Stimulated activated naive CD8-positive, alpha-beta T cell treated with anti-CD3 and anti-CD28 coated beads, Interleukin-15, amount 100 ng/mL, for 72 hours (primary cell): ENCODE results near the gene MYRFL.
"Not testable (repeated sequence)": the region's sequence is repeated elsewhere in the genome, so short reads cannot be mapped to it uniquely, and the experiment has no call there.

Experiments used
- ATAC-seq: fragments of 150-1000 bp; cut with Tn5 transposase; 2 replicates; pipeline ENCODE4 v1.10.0; 2021; ENCODE audit warnings: mild to moderate bottlenecking, moderate library complexity
- DNase-seq, 2 donors: peaks; one replicate each; pipeline ENCODE4 v3.0.0; 2021 to 2022
- H3K27ac Mint-ChIP-seq, 2 donors: one replicate each; pipeline ENCODE4 v1.8.0; 2022; ENCODE audit warnings: mild to moderate bottlenecking in 2 of 2, mixed read lengths in 2 of 2, moderate library complexity in 2 of 2
- H3K27me3 Mint-ChIP-seq: one replicate; pipeline ENCODE4 v1.8.0; 2022; ENCODE audit warnings: mixed read lengths
- H3K4me1 Mint-ChIP-seq: one replicate; pipeline ENCODE4 v1.8.0; 2022; ENCODE audit warnings: mild to moderate bottlenecking, mixed read lengths
- H3K4me3 Mint-ChIP-seq, 2 donors: one replicate each; pipeline ENCODE4 v1.8.0; 2022; ENCODE audit warnings: mild to moderate bottlenecking in 2 of 2, mixed read lengths in 2 of 2, moderate library complexity in 1 of 2
- H3K9me3 Mint-ChIP-seq, 2 donors: one replicate each; pipeline ENCODE4 v1.8.0; 2022; ENCODE audit warnings: mixed read lengths in 2 of 2

The MYRFL gene

DNA sequence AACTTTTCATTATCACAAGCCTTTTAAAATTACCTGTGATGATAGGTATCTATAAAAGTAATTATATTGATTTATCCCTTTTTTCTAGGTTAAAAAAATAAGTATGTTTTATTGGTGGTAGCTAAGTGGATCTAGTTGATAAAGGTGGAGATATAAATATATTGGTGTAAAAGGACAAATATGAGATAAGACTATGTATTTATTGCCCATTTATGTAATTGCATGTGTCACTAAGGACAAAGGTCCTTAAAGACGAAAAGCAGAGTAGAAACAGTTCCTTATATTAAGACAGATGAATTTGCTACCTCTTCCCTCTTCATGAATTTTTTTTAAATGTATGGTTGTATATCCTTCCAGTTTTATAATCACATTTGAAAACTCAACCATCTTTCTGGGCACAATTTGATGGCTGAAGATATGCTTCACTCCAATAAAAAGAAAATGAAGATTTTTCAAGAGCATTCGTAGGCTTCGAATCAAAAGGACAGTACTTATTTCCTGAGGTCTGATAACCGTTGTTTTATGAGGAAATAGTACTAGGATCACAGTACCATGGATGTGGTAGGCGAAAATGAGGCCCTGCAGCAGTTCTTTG lies at the start of gene MYRFL:
MYRFL (plus strand) TSS at position 262 of the 595 bp plus-strand sequence; CDS start at position 553, 291 bp downstream.
- no peak within 1 kb of the TSS for H3K27ac Mint-ChIP-seq
- H3K27me3 Mint-ChIP-seq: peaks cover 11% of the 10 kb centered on the region
- H3K4me3 Mint-ChIP-seq: no peak within 1 kb of the TSS
- H3K9me3 Mint-ChIP-seq: no peaks in the 10 kb centered on the region
- H3K4me1 Mint-ChIP-seq: no peaks in the 10 kb centered on the region
- ATAC-seq: no peak
- no peak for DNase-seq

- Mint-ChIP-seq H3K27ac (no peak overlapping the region), H3K27me3 (no peaks in the 10 kb centered on the region), H3K4me3 (no peak overlapping the region), H3K4me1 (peaks cover 5% of the 10 kb centered on the region), H3K9me3 (peaks cover 12 to 13% of the 10 kb centered on the region in 2 donors)
- ATAC-seq: no peak
- no peak for DNase-seq
Measured at GRCh38 chr12:69779928-69780327, 45.1 kb upstream of the MYRFL start.

- Mint-ChIP-seq H3K9me3 (peaks cover 12 to 13% of the 10 kb centered on the region in 2 donors), H3K27ac (no peak overlapping the region), H3K4me1 (peaks cover 5% of the 10 kb centered on the region), H3K27me3 (no peaks in the 10 kb centered on the region), H3K4me3 (no peak overlapping the region)
- no peak for ATAC-seq
- DNase-seq: no peak
Measured at GRCh38 chr12:69783365-69783764, 41.7 kb upstream of the MYRFL start.

GRCh38 chr12:69789351-69789750 lies 35.7 kb upstream of the MYRFL start:
- peaks cover 26 to 31% of the 10 kb centered on the region in 2 donors for H3K9me3 Mint-ChIP-seq
- no peaks in the 10 kb centered on the region for H3K4me1 Mint-ChIP-seq
- no peak overlapping the region for H3K27ac Mint-ChIP-seq
- no peak overlapping the region for H3K4me3 Mint-ChIP-seq
- H3K27me3 Mint-ChIP-seq: no peaks in the 10 kb centered on the region
- ATAC-seq (no peak), DNase-seq (no peak)

GRCh38 chr12:69792533-69792932 lies 32.5 kb upstream of the MYRFL start:
- ATAC-seq (no peak), DNase-seq (no peak)
- Mint-ChIP-seq H3K27ac (no peak overlapping the region), H3K4me3 (no peak overlapping the region), H3K27me3 (no peaks in the 10 kb centered on the region), H3K4me1 (no peaks in the 10 kb centered on the region), H3K9me3 (peaks cover 26 to 40% of the 10 kb centered on the region in 2 donors)

DNA sequence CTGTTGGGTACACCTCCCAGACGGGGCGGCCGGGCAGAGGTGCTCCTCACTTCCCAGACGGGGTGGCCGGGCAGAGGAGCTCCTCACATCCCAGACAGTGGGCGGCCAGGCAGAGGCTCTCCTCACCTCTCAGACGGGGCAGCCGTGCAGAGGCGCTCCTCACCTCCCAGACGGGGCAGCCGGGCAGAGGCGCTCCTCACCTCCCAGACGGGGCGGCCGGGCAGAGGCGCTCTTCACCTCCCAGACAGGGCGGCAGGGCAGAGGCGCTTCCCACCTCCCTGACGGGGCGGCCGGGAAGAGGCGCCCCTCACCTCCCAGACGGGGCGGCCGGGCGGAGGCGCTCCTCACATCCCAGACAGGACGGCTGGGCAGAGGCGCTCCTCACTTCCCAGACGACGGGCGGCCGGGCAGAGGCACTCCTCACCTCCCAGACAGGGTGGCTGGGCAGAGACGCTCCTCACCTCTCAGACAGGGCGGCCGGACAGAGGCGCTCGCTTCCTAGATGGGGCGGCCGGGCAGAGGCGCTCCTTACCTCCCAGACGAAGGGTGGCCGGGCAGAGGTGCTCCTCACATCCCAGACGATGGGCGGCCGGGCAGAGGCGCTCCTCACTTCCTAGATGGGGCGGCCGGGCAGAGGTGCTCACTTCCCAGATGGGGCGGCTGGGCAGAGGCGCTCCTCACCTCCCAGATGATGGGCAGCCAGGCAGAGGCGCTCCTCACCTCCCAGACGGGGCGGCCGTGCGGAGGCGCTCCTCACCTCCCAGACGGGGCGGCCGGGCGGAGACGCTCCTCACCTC lies 17.7 kb upstream of the MYRFL start:
- not testable (repeated sequence) for H3K27ac Mint-ChIP-seq, H3K27me3 Mint-ChIP-seq, H3K4me1 Mint-ChIP-seq, ATAC-seq, DNase-seq, H3K4me3 Mint-ChIP-seq
- H3K9me3 Mint-ChIP-seq: peaks cover 25 to 37% of the 10 kb centered on the region in 2 donors

- peaks cover 25 to 35% of the 10 kb centered on the region in 2 donors for H3K9me3 Mint-ChIP-seq
- DNase-seq: no peak
- H3K27ac Mint-ChIP-seq: no peak overlapping the region
- no peak for ATAC-seq
- no peak overlapping the region for H3K4me3 Mint-ChIP-seq
- H3K4me1 Mint-ChIP-seq: no peaks in the 10 kb centered on the region
- no peaks in the 10 kb centered on the region for H3K27me3 Mint-ChIP-seq
Measured at GRCh38 chr12:69810870-69811498, 14.0 kb upstream of the MYRFL start.

DNA sequence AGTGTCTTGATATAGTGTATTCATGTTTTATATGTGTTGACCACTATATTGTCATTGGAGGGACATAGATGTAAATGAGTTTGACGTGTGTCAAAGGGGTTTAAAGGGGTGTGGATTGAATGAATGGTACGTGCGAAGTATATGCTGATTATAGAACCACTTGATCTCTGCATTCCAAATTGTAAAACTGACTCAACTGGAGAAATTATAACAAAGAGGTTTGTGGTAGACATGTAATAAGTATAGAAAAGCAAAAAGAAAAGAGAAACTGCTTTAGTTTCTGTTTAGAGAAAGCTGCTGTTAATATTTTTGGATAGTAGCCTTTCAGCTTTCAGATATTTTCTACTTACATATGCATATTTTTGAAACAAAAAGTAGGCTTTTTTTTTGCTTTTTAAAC lies 8.9 kb upstream of the MYRFL start:
- no peak for DNase-seq
- H3K4me3 Mint-ChIP-seq: no peak overlapping the region
- no peaks in the 10 kb centered on the region for H3K9me3 Mint-ChIP-seq
- no peaks in the 10 kb centered on the region for H3K27me3 Mint-ChIP-seq
- no peak overlapping the region for H3K27ac Mint-ChIP-seq
- ATAC-seq: no peak
- H3K4me1 Mint-ChIP-seq: no peaks in the 10 kb centered on the region

GRCh38 chr12:69821032-69821455 lies 4.0 kb upstream of the MYRFL start:
- Mint-ChIP-seq H3K27me3 (no peaks in the 10 kb centered on the region), H3K27ac (no peak overlapping the region), H3K9me3 (no peaks in the 10 kb centered on the region), H3K4me1 (no peaks in the 10 kb centered on the region), H3K4me3 (no peak overlapping the region)
- ATAC-seq: no peak
- DNase-seq: no peak

DNA sequence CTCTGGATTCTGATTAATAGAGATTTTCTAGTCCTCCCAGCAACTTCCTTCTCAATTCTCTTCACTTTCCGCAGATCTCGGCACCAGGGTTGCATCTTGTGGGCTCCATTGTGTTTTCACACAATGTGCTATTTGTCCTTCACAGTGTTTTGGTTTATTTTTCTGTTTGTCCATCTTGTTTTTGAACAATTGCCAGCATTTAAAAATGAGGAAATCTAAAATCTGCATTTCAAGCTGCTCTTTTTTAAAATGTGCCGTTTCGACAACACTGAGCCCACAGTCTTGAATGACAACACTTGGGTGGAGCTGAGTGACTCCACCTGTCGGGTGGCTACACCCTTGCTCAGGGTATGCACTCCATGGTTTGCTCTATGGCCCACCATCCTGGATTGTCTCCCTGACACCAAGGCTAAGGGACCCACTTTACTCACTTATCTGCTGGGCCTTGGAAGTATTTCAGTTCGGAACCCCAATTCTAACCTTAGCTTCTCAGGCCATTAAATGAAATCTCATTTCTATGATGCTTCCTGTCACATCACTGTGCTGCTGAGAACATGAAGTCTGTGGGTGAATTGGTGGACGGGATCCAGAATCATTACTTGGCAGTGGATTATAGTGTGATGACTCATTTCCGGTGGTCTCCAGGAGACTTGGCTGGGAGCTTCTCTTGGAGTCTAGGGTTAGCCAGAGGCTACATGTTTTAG lies 3.4 kb upstream of the MYRFL start:
- H3K27ac Mint-ChIP-seq: no peak overlapping the region
- no peaks in the 10 kb centered on the region for H3K27me3 Mint-ChIP-seq
- no peak overlapping the region for H3K4me3 Mint-ChIP-seq
- no peak for ATAC-seq
- H3K4me1 Mint-ChIP-seq: no peaks in the 10 kb centered on the region
- no peaks in the 10 kb centered on the region for H3K9me3 Mint-ChIP-seq
- no peak for DNase-seq

DNA sequence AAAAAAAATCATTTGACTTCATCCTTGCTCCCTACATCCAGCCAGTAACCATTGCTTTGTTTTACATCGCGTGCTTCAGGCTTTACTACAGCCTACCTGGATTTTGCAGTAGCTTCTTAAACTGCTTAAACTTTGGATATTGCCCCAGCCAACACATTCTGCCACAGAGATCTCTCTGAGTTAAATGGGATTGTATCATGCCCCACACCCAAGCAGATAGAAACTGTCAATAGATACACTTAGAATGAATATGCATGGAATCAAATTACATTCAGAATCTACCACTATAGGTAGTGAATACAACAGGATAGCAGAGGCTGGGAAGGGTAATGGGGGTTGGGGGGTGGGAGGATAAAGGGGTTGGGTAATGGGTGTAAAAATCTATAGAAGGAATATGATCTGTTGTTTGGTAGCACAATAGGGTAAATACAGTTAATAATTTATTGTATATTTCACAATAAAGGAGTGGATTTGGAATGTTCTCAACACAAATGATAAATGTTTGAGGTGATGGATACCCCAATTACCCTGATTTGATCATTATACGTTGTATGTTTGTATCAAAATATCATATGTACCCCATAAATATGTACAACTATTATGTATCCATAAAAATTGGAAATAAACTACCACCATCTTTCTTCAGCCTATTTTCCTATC lies 2.7 kb upstream of the MYRFL start:
- no peaks in the 10 kb centered on the region for H3K27me3 Mint-ChIP-seq
- H3K4me1 Mint-ChIP-seq: no peaks in the 10 kb centered on the region
- no peak for ATAC-seq
- no peak overlapping the region for H3K4me3 Mint-ChIP-seq
- no peak overlapping the region for H3K27ac Mint-ChIP-seq
- DNase-seq: no peak
- H3K9me3 Mint-ChIP-seq: no peaks in the 10 kb centered on the region

DNA sequence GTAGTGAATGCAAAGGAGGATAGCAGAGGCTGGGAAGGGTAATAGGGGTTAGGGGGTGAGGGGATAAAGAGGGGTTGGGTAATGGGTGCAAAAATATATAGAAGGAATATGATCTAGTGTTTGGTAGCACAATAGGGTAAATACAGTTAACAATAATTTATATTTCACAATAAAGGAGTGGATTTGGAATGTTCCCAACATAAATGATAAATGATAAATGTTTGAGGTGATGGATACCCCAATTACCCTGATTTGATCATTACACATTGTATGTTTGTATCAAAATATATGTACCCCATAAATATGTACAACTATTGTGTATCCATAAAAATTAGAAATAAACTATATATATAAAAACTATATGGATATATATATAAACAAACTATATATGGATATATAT lies 999 bp upstream of the MYRFL start:
- Mint-ChIP-seq H3K27me3 (peaks cover 2% of the 10 kb centered on the region), H3K27ac (no peak overlapping the region), H3K4me1 (no peaks in the 10 kb centered on the region), H3K9me3 (no peaks in the 10 kb centered on the region), H3K4me3 (no peak overlapping the region)
- DNase-seq (no peak), ATAC-seq (no peak)

DNA sequence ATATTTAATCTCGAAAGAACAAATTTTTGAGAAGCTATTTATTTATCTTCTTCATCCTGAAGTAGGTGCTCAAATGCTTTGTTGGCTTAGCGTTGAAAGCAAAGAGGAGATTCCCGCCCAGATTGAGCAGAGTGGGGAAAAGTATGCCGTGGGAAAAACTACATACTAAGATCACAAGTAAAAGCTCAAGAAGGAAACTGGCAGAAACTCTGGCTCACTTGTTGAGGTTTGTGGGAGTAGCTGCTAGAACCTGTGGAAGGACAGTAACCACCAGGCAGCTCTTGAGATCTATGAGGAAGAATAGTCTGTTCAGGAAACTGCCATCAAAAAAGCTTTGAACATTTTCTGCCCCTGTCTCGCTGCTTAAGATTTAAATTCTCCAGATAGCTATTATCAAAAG lies 3.9 kb downstream of the MYRFL start:
- DNase-seq: no peak
- Mint-ChIP-seq H3K4me1 (no peaks in the 10 kb centered on the region), H3K27me3 (peaks cover 33% of the 10 kb centered on the region), H3K27ac (no peak overlapping the region), H3K9me3 (no peaks in the 10 kb centered on the region), H3K4me3 (no peak overlapping the region)
- no peak for ATAC-seq

DNA sequence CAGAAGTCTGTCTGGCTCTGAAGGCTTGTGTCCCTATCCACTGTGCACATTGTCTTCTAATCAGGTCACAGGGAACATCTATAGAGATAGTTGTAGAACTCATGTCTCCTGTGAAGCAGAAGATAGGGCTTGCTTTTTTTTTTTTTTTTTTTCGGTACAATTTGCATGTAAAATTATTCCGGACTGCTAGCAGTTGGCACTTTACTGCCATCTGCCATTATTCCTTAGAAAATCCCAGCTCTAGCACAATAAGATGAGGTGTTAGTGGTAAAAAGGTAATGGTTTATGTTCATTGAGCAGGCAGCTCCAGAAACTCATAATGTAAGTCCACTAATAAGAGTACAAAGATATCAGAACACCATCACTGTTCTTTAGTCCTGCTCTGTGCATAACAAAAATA lies 8.7 kb downstream of the MYRFL start:
- Mint-ChIP-seq H3K27me3 (peaks cover 33% of the 10 kb centered on the region), H3K4me3 (no peak overlapping the region), H3K27ac (no peak overlapping the region), H3K9me3 (no peaks in the 10 kb centered on the region), H3K4me1 (no peaks in the 10 kb centered on the region)
- DNase-seq (no peak), ATAC-seq (no peak)

GRCh38 chr12:69834147-69834546 lies 9.1 kb downstream of the MYRFL start:
- Mint-ChIP-seq H3K4me3 (no peak overlapping the region), H3K4me1 (no peaks in the 10 kb centered on the region), H3K9me3 (no peaks in the 10 kb centered on the region), H3K27me3 (peaks cover 29% of the 10 kb centered on the region), H3K27ac (no peak overlapping the region)
- ATAC-seq (no peak), DNase-seq (no peak)
